Small intestine (tissue), 7 donors: Measurements from ENCODE around the gene ADGRG6. TPM values are rescaled to one million over a fixed set of nuclear protein-coding genes. Genes with fewer than 3 reads are reported as not detected.
"Not testable (repeated sequence)": the region's sequence is repeated elsewhere in the genome, so short reads cannot be mapped to it uniquely, and the experiment has no call there.

Experiments
- DNase-seq, 2 donors: peaks; one replicate each; pipeline versions ENCODE4 v3.0.0 to v3.0.0-alpha.2; 2013
- FAIRE-seq: peaks from 2 replicates; lab custom pipeline; 2012; peaks lifted over from hg19 to GRCh38; lab: Jason Lieb, UNC
- H3K27ac ChIP-seq, 3 donors: one replicate each; pipeline ENCODE4 v1.5.1; 2013; ENCODE audit warnings: low read length in 2 of 3, mild to moderate bottlenecking in 2 of 3, control low read depth in 1 of 3, inconsistent platforms in 1 of 3, low read depth in 1 of 3, moderate library complexity in 1 of 3
- H3K27me3 ChIP-seq, 3 donors: one replicate each; pipeline ENCODE4 v1.6.1; 2013; ENCODE audit warnings: low read length in 3 of 3, inconsistent platforms in 1 of 3; ENCODE audit not compliant: control insufficient read depth in 3 of 3, insufficient read depth in 3 of 3
- H3K36me3 ChIP-seq, 3 donors: one replicate each; pipeline ENCODE4 v1.6.1; 2013; ENCODE audit warnings: low read length in 3 of 3, inconsistent platforms in 1 of 3, low read depth in 1 of 3, mild to moderate bottlenecking in 1 of 3, moderate library complexity in 1 of 3; ENCODE audit not compliant: control insufficient read depth in 3 of 3, insufficient read depth in 2 of 3
- H3K4me1 ChIP-seq, 3 donors: one replicate each; pipeline ENCODE4 v1.6.1; 2013; ENCODE audit warnings: low read length in 2 of 3, inconsistent platforms in 1 of 3, low read depth in 1 of 3, mild to moderate bottlenecking in 1 of 3, moderate library complexity in 1 of 3; ENCODE audit not compliant: control insufficient read depth in 3 of 3, insufficient read depth in 2 of 3
- H3K4me3 ChIP-seq, 3 donors: one replicate each; pipeline ENCODE4 v1.5.1; 2013; ENCODE audit warnings: low read length in 3 of 3, control low read depth in 1 of 3, inconsistent platforms in 1 of 3, low read depth in 1 of 3, mild to moderate bottlenecking in 1 of 3, moderate library complexity in 1 of 3
- H3K9me3 ChIP-seq, 2 donors: one replicate each; pipeline ENCODE4 v1.6.1; 2013; ENCODE audit warnings: low read depth in 1 of 2, low read length in 1 of 2; ENCODE audit not compliant: control insufficient read depth in 2 of 2, insufficient read depth in 1 of 2
- WGBS, 3 donors: extraction: QIAGEN DNeasy Blood & Tissue Kit; methylation state at CpG; one replicate each; pipeline ENCODE4 v1.1.7; 2013; 5-methylcytosine and 5-hydroxymethylcytosine counted together
- polyA plus RNA-seq, 4 donors: library from polyadenylated mRNA; stranded (reverse) in 3 of 4; unstranded in 1 of 4; fragments of 200-250 nt in 3 of 4; fragments of 120-200 nt in 1 of 4; gene quantifications; one replicate each; pipeline versions ENCODE4 v1.2.1 to v1.2.3, GENCODE V29; 2013
- donor health status: healthy with polysubstance abuse.
- donor health status: control.
- donor health status: control.
- donor health status: Bipolar disorder and iron deficiency.
- donor health status: healthy.

ADGRG6 gene
- polyA plus RNA-seq, 4 donors = 5.4 to 25.8 (median 11.1) TPM

GRCh38 chr6:142446168-142446567 lies 144.4 kb downstream of the ADGRG6 start:
- Histone ChIP-seq H3K27ac (no peak overlapping the region), H3K36me3 (peaks cover 0 to 4% (median 4%) of the 10 kb centered on the region in 3 donors), H3K4me1 (peaks cover 0 to 2% (median 0%) of the 10 kb centered on the region in 3 donors), H3K9me3 (peaks cover 0 to 1% of the 10 kb centered on the region in 2 donors), H3K4me3 (no peak overlapping the region), H3K27me3 (no peaks in the 10 kb centered on the region)
- FAIRE-seq = no peak
- WGBS, 3 donors = 80 to 96% (median 82%) methylated on average over 2 of the region's 2 CpGs
- no peak for DNase-seq

GRCh38 chr6:142446576-142446975 lies 144.8 kb downstream of the ADGRG6 start:
- DNase-seq (no peak), FAIRE-seq (no peak)
- H3K27me3 ChIP-seq = no peaks in the 10 kb centered on the region
- H3K4me3 ChIP-seq = no peak overlapping the region
- peaks cover 0 to 2% (median 0%) of the 10 kb centered on the region in 3 donors for H3K4me1 ChIP-seq
- H3K27ac ChIP-seq = no peak overlapping the region
- H3K36me3 ChIP-seq = peaks cover 0 to 4% (median 4%) of the 10 kb centered on the region in 3 donors
- WGBS, 3 donors = 88 to 93% (median 90%) methylated on average over 4 of the region's 4 CpGs
- peaks cover 0 to 2% of the 10 kb centered on the region in 2 donors for H3K9me3 ChIP-seq

- DNase-seq (no peak), FAIRE-seq (no peak)
- Histone ChIP-seq H3K4me1 (peaks cover 0 to 2% (median 0%) of the 10 kb centered on the region in 3 donors), H3K36me3 (peaks cover 0 to 4% (median 3%) of the 10 kb centered on the region in 3 donors), H3K9me3 (peaks cover 0 to 2% of the 10 kb centered on the region in 2 donors), H3K4me3 (no peak overlapping the region), H3K27me3 (no peaks in the 10 kb centered on the region), H3K27ac (no peak overlapping the region)
- 92 to 94% (median 92%) methylated on average over 4 of the region's 4 CpGs for WGBS, 3 donors
These were observed 146.4 kb downstream of the ADGRG6 start for GRCh38 chr6:142448091-142448729.

GRCh38 chr6:142450856-142451255 lies 149.0 kb downstream of the ADGRG6 start:
- 83 to 91% (median 88%) methylated on average over 5 of the region's 5 CpGs for WGBS, 3 donors
- not testable (repeated sequence) for H3K4me1 ChIP-seq, H3K4me3 ChIP-seq, H3K27me3 ChIP-seq, H3K27ac ChIP-seq, DNase-seq, FAIRE-seq, H3K36me3 ChIP-seq, H3K9me3 ChIP-seq

- Histone ChIP-seq H3K36me3 (peaks cover 0 to 2% (median 0%) of the 10 kb centered on the region in 3 donors), H3K4me1 (no peaks in the 10 kb centered on the region), H3K27ac (no peak overlapping the region), H3K9me3 (peaks cover 0 to 2% of the 10 kb centered on the region in 2 donors), H3K27me3 (no peaks in the 10 kb centered on the region), H3K4me3 (no peak overlapping the region)
- 75 to 79% (median 78%) methylated on average over 2 of the region's 2 CpGs for WGBS, 3 donors
- no peak for DNase-seq
- no peak for FAIRE-seq
These were observed 151.2 kb downstream of the ADGRG6 start for GRCh38 chr6:142452993-142453392.

GRCh38 chr6:142454196-142454595 lies 152.4 kb downstream of the ADGRG6 start:
- FAIRE-seq, H3K27ac ChIP-seq, H3K4me1 ChIP-seq, DNase-seq, H3K36me3 ChIP-seq, H3K4me3 ChIP-seq, H3K27me3 ChIP-seq, H3K9me3 ChIP-seq: not testable (repeated sequence)
- WGBS, 3 donors = 83 to 92% (median 84%) methylated on average over 1 of the region's 1 CpG

- 75 to 85% (median 79%) methylated on average over 2 of the region's 2 CpGs for WGBS, 3 donors
- H3K4me3 ChIP-seq, H3K27ac ChIP-seq, H3K4me1 ChIP-seq, DNase-seq, H3K36me3 ChIP-seq, FAIRE-seq, H3K9me3 ChIP-seq, H3K27me3 ChIP-seq: not testable (repeated sequence)
These were observed 153.0 kb downstream of the ADGRG6 start for GRCh38 chr6:142454848-142455247.

GRCh38 chr6:142455957-142456589 lies 154.3 kb downstream of the ADGRG6 start:
- Histone ChIP-seq H3K27ac (no peak overlapping the region), H3K36me3 (no peaks in the 10 kb centered on the region), H3K4me3 (no peak overlapping the region), H3K9me3 (peaks cover 0 to 2% of the 10 kb centered on the region in 2 donors), H3K27me3 (no peaks in the 10 kb centered on the region), H3K4me1 (no peaks in the 10 kb centered on the region)
- no peak for FAIRE-seq
- 83 to 86% (median 84%) methylated on average over 8 of the region's 8 CpGs for WGBS, 3 donors
- no peak for DNase-seq
